Tibial nerve (tissue), 3 donors: ENCODE results near the gene MTRF1L.
A peak's percentile ranks its signal among the peaks of the same experiment; 100 is the strongest.

Experiments
- CTCF ChIP-seq, 5 experiments: fragments of 200-600 bp in 3 of 5; fragments of 450-650 bp in 2 of 5; sonication (generic) in 3 of 5; IDR thresholded peaks; one replicate each; pipeline ENCODE4 v1.5.1; 2016 to 2019; ENCODE audit warnings: antibody characterized with exemption in 5 of 5, mild to moderate bottlenecking in 3 of 5, moderate library complexity in 2 of 5
- POLR2A ChIP-seq, 2 donors: fragments of 450-650 bp; IDR thresholded peaks; one replicate each; pipeline ENCODE4 v1.6.1; 2017; ENCODE audit warnings: antibody characterized with exemption in 2 of 2, mild to moderate bottlenecking in 2 of 2, moderate library complexity in 2 of 2

- TF ChIP-seq CTCF (IDR thresholded peaks at IDR 0.05) (peak in 4 of 5 experiments; percentile 16 to 48 (median 24)), POLR2A (IDR thresholded peaks at IDR 0.05) (no peak)
These were observed 49.5 kb downstream of the MTRF1L start for GRCh38 chr6:152952866-152953509.
